Tongue (tissue), 2 donors: ENCODE measurements around the gene CMTM4. TPM values are rescaled to one million over a fixed set of nuclear protein-coding genes. Genes with fewer than 3 reads are reported as not detected.
A peak's percentile ranks its signal among the peaks of the same experiment; 100 is the strongest.

Source experiments
- DNase-seq: peaks from one replicate; pipeline ENCODE4 v3.0.0-alpha.2; 2015
- total RNA-seq: library from RNA; depleted of rRNA; stranded (reverse); fragments of >200 nt; gene quantifications from one replicate; pipeline ENCODE4 v1.2.3, GENCODE V29; 2014

The CMTM4 gene
- 27.7 TPM for total RNA-seq

DNA sequence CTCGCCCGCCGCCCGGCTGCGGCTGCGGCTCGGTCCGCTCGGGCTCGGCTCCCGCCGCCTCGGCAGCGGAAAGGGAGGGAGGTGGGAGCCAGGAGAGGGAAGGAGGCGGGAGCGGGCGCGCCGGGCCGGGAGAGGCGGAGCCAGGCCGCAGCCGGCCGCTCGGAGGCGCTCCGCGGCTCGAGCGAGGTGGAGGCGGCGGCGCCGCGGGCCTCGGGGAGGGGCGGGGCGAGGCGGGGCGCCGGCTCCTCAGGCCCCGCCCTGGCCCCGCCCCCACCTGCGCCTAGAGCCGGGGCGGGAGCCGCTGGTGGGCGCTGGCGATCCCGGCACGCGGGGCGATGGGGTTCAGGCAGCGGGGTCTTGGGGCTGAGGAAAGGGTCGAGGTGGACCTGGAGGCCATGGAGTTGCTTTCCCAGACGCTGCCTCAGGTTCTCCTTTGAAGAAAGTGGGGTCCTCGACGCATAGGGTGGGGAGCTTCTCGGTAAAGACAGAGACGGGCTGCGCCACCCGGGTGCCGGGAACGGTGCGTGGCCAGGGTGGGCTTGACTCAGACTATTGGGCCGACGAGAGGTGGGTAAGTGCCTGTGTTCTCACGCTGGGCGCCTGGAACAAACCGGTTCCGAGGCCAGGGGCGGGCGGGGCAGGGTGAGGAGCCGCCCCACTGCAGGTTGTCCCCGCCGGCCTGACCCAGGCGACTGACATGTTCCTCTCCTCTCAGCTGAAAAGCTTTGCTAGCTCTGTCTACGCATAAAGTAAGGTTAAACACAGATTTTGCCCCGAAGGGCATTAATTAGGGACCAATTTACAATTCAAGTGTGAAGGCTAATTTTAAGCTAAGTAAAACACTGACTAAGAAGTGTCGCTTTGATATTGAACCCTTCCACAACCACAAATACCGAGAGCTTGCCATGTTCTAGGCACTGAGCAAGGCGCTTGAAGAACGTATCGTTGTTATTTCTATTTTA is at the start of gene CMTM4:
Gene CMTM4 (minus strand): TSS at position 75 of the 962 bp plus-strand sequence. CDS start 218 bp downstream, outside the sequence.
- peak; percentile 94 for DNase-seq

DNA sequence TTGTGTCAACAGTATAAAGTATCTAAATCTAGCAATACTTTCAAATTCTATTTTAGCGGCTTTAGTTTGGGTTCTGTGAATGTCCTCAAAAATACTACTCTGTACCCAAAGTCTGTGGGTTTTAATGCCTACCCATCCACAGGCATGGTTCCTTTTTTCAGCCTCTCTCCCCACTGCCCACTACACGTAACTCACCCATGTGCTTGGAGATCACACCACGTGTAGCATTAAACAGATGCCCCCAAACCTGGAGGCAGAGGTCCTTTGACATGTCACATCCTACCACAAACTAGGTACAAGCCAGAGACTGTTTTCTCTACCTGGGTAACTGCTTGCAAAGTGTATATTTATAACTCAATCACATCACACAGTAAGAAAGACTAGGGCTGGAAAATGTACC is 49.5 kb upstream of the CMTM4 start:
- DNase-seq: no peak

DNA sequence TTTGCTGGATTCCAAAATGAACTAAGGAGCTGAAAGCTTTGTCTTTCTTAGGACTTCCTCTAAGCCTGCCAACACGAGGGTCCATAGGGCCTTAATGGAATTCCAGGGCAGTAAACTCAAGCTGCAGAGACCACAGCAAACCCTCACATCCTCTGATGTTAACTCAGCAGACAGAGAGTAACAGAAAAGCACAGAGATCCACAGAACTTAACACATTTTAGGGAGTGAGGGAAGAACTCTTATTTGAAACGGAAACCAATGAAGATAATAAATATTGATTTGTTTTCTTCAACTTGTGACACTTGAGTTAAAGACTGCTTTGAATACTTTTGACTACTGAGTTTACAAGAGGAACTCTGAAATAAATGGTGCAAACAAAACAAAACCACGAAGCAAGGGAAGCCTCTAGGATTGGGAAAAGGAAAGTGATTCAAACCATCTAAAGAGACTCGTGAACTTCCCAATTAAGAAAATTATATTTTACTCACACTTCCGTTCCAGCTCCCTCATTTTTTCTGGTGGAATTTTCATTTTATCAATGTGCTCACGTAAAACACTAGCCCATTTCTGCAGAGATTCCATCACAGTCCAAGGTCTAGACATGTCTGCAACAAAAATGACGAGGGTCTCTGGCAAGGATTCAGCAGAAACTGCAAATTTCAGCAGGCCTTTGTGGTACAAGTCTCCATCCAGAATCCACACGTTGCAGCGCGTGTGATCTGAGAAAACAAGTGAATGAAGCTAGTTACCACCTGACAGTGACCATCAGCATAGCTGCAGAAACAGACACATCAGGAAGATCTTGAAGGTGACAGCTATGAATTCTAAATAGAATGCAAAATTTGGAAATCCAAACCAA is 45.6 kb upstream of the CMTM4 start:
- DNase-seq: no peak

DNA sequence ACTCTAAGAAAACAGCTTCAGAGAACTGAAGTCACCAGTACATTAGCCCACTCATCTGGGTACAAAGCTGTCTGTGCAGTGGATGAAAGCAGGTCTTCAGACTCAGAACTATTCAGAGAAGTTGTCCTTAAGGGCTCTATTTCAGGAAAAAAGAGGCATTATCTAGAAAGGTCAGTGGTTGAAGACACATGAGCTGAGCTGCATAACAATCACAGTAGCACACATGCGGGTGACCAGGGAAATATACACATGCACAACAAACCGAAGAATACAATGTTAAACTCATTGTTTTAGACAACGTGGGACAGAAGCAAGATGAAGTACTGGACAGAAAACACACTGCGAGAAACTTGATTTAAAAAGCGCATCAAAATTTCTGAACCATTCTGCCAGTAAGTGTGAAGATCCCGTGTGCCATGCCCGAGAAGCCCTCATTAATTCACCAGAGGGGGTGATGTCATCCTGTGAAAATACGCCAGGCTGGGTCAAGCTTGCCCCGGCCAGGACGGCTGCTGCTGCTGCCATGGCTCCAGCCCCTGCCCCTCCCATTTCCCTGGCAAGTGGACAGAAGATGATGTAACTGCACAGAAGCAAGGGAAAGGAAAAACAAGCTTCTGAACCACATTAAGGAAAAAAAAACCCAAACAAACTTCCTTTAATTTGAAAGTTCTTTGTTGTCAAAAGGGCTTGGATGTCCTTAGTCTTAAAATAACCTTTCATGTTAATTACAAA is 44.8 kb upstream of the CMTM4 start:
- DNase-seq: peak; percentile 96

DNA sequence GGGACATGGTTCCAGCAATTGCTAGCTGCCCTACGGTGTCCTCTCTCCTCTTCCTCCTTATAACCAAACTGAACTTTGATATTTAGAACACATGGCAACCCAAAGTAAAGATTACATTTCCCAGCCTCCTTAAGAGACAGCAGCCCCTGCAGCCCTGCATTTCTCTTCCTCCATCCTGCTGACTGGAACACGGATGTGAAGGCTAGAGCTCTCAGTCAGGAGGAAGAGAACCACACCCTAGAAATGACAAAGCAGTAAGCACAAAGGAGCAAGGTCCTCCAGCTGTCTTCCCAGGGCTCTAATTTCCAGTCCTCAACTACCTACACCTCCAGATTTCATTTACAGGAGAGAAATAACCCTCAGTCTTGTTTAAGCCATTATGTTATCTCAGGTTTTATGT is 44.0 kb upstream of the CMTM4 start:
- DNase-seq: no peak

DNA sequence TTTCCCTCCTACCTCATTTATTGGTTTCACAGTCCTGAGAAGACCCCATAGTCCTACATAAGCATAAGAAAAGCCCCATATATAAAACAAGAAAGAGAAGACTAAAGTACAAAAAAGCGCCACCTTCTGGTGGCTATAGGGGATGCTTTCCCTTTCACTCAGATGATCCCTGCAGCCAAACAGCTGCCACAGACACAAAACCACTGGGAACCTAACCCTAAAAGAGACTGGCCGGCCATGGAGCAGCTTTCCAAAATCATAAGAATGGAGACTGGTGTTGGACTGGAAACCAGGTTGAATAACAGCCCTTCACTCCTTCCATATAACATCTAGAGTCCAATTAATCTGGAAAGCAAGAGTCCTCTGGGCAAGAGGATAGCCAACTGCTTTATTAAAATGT is 43.5 kb upstream of the CMTM4 start:
- DNase-seq: peak; percentile 42

DNA sequence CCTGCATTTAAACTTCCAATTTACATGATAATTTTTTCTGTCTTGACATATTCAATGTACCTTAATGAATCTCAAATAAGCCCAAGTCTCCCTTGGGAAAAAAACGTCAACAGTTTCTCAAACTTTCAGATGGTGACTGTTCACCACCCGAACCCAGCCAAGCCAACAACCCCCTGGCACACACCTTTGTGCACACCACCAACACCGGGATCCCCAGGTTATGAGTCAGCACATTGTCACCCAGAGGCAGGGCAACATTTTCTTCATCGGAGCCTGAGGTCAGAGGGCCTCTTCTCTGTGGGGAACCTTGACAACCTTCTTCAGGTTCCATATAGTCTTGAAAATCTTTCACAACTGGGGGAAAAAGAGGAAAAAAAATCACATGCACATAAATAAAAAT is 39.3 kb upstream of the CMTM4 start:
- DNase-seq: no peak

DNA sequence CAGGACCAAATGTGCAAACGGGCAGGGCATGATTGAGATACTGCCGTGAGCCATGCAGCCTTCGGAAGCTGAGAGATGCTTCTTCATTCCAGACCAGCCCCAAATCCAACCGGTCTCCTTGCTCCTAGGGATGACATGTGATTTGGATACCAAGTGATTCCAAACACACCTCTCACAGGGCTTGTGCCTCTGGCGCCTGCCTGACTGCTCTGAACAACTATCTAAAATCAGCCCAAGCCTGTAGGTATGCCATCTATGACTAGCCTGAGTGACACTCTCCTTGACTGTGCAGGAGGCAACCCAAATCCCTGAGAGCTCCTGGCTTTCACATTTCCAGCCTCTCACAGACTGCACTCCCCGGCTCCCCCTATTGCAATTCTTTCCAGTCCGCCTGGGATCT is 34.6 kb upstream of the CMTM4 start:
- DNase-seq: no peak

DNA sequence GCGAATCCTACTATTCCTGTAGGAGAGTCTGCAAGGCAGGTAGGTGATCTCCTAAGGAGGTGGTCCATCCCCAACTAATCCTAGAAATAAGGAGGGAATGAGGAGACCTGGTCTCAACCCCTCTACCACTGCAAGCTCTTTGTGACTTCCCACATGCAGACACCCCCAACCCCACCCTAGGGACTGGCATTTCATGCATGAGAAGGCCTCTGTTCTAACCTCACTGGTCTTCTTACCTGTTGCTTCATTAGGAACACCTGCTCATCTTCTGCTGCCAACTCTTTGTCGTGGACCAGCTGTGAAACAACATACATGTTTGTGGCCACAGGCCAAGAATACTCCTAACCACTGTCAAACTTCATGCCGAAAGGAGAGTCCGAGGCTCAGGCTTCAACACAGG is 32.3 kb upstream of the CMTM4 start:
- no peak for DNase-seq

DNA sequence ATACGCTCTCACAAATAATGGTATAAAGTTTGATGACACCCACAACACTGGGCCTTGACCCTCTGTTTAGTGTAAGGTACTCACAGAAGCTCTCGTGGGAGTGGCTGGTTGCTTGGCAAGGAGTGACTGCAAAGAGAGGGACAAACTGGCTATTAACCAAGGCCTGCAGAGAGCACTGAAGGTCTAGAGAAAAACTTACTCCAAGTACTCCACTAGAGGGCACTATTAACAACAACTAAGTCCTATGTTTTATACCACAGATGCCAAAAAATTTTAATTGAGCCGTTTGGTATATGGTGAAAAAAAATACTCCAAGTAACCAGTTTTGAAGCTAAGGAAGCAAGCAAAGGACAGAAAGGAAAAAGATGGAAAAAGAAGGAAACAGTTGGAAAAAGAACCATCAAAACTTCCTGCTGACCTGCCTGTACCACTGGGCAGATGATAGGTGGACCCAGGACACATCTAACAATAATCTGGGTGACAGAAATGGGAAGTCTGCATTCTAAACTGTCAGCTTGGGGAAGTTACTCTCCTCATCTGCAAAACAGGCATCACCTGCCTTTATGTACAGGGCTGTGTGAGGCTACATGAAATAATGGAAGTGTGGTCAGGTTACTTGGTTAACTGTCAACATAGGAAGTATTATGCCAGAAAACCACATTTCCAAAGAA is 31.7 kb upstream of the CMTM4 start:
- peak; percentile 77 for DNase-seq

DNA sequence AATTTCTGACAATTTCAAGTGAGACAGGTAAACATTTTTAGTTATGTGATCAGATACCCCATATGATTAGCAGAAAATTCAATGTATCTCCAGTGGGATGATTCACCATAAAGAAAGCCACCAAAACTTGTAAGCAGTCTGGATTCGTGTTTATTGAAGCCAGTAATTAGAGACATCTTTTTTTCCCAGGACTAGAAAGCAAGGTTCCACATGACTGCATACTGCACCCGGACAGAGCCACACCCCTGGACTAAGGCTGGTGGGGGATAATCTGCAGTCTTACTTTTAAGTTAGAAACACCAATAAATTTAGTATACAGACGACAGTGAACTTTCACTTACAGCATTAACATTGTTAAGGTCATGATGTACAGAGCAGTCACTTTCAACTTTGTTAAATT is 24.2 kb upstream of the CMTM4 start:
- DNase-seq: no peak

DNA sequence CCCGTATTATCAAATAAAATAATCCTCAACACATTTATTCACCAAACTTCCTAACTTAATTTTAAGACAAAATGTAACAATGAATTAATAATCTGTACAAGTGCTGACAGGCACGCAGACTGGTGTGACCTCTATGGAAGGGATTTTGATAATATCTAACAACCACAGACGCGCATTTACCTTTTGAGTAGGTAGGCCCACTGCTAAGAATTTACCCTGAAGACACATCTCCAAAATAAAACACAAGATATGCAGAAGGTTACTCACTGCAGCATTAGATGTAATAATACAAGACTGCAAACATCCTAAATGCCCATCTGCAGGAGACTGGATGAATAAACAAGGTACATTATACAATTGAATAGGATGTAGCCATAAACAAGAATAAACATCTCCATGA is 22.7 kb upstream of the CMTM4 start:
- no peak for DNase-seq

DNA sequence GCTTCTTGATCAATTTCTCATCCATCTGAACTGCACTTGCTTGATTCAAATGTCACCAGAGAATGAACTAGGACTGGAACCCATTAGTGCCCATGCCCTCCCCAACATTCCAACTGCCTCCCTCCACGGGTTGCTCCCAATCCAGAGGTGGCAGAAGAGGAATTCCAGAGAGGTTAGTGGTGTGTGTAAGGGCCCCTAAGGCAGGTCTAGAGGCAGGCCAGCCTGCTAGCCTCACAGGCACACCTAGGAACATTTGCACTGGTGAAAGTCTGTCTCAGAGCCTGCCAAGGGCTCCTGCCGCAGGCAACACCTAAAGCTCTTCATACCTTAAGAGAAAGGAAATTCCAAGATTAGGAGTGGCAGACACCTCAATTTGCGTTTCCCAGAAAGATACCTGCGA is 21.2 kb upstream of the CMTM4 start:
- DNase-seq: no peak

DNA sequence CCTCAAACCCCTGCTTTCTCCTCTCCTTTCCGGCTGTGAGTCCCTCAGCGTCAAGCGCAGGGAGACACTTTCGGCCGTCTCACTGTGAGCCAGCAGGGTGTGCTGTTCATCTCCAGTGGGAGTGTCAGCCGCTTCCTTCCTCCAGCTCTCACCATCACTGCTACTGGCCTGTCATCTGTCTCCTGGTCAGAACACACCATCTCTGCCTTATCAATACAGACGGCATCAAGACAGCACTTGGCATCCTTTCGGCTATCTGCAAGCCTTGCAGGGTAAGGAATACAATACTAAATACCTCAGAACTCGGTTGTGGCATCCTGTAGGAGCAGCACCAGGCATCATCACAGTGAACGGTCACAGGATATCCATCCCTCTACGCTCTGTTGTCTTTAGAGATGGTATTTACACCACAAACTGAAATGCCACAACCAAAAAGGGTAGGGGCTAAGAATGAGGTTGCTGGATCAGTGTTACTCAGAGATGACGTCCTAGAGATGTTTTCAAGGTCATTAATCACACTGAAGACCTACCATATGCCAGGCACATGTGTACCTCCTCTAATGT is 20.7 kb upstream of the CMTM4 start:
- DNase-seq: no peak

DNA sequence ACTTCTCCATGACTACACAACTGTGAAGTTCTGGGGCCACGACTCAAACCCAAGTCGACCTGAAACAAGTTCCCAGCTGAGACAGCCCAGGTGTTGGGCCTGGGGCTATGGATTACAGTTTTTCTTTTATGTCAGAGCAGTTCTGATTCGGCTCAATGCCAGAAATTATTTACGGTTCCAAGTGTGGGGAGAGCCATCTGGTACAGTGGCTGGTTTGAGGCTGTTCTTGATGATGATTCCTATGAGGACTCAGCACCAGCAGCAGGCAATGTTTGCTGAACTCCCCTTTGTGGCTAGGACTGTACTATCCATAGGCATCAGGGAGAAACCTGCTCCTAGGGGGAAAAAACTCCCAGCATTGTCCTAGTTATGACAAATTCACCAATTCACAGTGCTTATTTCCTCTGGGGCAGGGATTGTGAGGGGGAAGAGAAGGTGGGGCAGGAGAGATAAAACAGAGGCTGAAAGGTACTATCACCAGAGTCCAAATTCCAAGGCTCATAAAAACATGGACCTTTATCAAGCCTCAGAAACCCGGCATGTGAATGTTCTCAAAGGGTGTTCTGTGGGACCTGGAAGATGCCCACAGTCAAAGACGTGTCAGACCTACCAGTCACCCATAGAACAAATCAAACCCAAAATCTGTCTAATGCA is 18.2 kb upstream of the CMTM4 start:
- DNase-seq: peak; percentile 62

DNA sequence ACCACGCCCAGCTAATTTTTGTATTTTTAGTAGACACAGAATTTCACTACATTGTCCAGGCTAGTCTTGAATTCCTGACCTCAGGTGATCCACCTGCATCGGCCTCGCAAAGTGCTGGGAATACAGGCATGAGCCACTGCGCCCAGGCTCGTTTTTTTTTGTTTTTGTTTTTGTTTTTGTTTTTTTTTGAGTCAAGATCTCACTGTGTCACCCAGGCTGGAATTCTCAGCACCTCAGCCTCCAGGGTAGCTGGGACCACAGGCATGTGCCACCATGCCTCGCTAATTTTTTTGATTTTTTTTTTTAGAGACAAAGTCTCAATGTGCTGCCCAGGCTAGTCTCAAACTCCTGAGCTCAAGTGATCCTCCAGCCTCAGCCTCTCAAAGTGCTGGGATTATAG is 17.5 kb upstream of the CMTM4 start:
- DNase-seq: no peak

DNA sequence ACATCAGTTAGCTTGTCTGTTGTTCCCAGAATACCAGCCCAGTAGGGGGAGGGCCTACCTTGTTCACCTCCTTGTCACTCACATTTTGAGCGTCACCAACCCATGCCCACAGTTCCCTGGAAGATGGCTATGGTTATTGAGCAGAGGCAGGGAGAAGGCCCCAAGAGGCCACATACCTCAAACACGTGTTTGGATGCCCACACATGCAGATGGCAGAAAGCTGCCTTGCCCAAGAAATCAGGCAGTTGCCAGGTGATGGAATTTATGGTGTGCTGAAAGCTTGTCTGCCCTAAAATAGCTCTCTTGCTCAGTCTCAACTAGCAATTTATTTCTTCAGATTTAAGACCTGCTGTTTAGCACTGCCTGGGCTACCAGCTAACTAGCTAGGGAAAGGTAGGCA is 16.5 kb upstream of the CMTM4 start:
- no peak for DNase-seq

DNA sequence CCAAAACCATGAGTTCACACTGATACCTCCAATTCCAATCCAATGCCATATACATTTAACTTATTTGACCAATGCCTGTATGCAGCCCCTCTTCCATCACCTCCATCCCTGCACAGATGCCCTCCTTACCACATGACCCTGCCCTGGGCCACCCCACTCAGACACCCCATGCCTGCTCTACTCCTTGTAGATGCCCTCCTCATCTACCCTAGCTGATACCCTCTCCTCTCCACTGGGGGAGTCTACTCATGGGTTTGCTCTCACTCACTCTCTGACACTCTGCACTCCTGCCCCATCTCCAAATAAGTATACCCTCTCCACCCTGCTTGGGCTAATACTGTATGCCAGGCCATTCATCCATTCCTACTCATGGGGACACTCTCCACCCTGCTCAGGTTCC is 16.0 kb upstream of the CMTM4 start:
- DNase-seq: no peak

DNA sequence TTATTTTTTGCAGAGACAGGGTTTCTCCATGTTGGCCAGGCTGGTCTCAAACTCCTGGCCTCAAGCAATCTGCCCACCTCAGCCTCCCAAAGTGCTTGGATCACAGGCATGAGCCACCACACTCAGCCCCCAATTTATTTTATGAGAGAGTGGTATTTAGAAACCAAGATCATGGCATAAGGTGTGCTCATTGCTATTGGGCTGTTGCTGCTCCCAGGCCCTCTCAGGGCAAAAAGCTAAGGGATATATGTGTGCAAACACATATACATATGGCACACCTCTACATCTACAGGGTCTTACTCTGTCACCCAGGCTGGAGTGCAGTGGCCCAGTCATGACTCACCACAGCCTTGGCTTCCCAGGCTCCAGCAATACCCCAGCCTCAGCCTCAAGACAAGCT is 15.0 kb upstream of the CMTM4 start:
- DNase-seq: no peak

DNA sequence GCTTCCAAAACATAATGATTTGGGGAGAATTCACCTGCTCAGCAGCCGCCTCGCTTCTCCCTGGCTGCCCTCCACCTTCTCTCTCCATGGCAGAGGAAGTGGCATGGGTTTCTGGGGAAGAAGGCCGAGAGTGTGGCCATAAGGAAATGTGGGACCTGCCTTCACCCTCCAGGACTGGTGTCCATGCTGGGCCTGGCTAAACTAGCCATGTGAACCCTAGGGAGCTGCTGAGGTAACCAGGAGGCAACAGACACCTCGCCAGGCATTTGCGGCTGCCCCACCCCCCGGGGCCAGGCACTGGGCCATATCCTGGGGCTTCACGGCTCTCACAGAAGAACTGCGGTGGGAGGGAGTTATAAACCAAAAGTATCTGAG is 9.9 kb upstream of the CMTM4 start:
- DNase-seq: no peak
